HG03135 (cell line): ENCODE measurements around the gene CYP1A1.
"Not testable (repeated sequence)": the region's sequence is repeated elsewhere in the genome, so short reads cannot be mapped to it uniquely, and the experiment has no call there.

ENCODE experiments used
- ATAC-seq: cut with Tn5 transposase; IDR thresholded peaks from one replicate; pipeline ENCODE4 v1.9.1; 2021; ENCODE audit warnings: mild to moderate bottlenecking, moderate library complexity; ENCODE audit not compliant: unreplicated experiment

CYP1A1 gene

DNA sequence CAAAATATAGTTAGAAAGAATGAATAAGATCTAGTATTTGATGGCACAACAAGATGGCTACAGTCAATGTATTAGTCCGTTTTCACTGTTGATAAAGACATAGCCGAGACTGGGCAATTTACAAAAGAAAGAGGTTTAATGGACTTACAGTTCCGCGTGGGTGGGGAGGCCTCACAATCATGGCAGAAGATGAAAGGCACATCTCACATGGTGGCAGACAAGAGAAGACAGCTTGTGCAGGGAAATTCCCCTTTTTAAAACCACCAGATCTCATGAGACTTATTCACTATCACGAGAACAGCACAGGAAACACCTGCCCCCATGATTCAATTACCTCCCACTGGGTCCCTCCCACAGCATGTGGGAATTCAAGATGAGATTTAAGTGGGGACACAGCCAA is 12.9 kb upstream of the CYP1A1 start:
- not testable (repeated sequence) for ATAC-seq

DNA sequence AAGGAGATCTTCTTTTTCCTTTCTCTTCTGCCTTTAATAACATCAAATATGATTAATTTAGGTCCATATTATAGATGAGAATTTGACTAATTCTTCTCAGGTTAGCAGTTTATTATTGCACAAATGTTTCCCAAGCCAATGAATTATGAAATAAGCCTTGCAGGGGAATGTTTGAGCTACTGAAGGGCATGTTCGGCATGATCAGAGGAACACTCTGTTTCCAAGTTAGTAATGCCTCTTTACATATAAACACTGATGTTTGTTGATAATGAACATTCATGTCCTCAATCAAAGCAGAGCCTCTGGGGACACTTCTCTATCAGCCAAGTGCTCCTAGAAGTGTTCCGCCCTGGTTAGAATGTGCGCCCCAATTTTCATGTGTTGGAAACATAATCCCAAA is 10.0 kb upstream of the CYP1A1 start:
- ATAC-seq: no peak

GRCh38 chr15:74733269-74733668 is 7.9 kb upstream of the CYP1A1 start:
- no peak for ATAC-seq

GRCh38 chr15:74732846-74733245 is 7.5 kb upstream of the CYP1A1 start:
- no peak for ATAC-seq

GRCh38 chr15:74730619-74731316 is 5.4 kb upstream of the CYP1A1 start:
- no peak for ATAC-seq

DNA sequence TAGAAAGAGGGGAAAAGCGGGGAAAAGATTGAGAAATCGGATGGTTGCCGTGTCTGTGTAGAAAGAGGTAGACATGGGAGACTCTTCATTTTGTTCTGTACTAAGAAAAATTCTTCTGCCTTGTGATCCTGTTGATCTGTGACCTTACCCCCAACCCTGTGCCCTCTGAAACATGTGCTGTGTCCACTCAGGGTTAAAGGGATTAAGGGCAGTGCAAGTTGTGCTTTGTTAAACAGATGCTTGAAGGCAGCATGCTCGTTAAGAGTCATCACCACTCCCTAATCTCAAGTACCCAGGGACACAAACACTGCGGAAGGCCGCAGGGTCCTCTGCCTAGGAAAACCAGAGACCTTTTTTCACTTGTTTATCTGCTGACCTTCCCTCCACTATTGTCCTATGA is 4.0 kb upstream of the CYP1A1 start:
- ATAC-seq: not testable (repeated sequence)

GRCh38 chr15:74728699-74729098 is 3.4 kb upstream of the CYP1A1 start:
- ATAC-seq: not testable (repeated sequence)

GRCh38 chr15:74727727-74728126 is 2.4 kb upstream of the CYP1A1 start:
- ATAC-seq: no peak

DNA sequence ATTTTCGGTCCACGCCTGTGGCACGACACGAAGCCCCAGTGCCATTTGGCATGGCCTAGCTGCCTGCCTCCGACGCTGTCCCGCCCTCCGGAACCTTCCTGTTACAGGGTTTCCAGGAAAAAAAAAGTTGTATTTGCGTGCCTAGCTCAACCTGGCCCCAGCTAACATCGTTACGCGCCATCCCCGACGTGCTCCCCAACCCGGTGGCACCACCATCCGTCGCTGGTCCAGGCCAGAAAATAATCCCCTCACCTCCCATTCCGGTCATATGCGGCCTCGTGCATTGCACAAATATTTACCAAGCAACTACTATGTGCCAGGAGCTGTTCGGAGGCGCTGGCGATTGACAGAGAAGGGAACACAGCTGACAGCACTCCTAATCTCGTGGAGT is 1.4 kb upstream of the CYP1A1 start:
- ATAC-seq: no peak

- no peak for ATAC-seq
These were observed 781 bp upstream of the CYP1A1 start for GRCh38 chr15:74725845-74726773.

GRCh38 chr15:74724570-74725224 is 631 bp downstream of the CYP1A1 start:
- no peak for ATAC-seq

DNA sequence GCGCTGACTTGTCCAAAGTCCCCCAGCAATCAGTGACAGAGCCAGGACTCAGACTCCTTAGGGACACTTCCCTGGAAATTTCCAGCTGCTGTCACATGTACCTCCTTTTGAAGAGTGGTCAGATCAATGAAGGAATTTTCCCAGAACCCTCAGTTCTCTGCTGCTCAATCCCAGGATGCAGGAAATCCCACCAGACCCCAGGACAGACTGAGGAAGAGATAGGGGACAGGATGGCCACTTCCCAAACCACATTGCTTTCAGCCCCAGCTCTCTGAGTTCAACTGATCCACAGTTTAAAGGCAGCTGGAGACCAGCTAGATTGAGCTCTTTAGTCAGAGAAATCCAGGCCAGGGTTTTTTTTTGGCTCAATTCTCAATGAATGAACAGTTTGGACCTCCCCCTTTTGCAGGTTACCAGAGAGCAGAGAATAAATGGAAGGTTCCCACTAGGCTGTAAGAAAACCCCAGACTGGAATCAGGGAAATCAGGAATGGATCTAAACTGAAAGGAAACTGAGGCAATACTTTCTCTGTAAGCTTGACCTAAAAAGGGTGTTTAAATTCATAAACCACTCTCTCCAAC is 1.5 kb downstream of the CYP1A1 start:
- ATAC-seq: no peak

- ATAC-seq: no peak
These were observed 2.1 kb downstream of the CYP1A1 start for GRCh38 chr15:74723187-74723586.

DNA sequence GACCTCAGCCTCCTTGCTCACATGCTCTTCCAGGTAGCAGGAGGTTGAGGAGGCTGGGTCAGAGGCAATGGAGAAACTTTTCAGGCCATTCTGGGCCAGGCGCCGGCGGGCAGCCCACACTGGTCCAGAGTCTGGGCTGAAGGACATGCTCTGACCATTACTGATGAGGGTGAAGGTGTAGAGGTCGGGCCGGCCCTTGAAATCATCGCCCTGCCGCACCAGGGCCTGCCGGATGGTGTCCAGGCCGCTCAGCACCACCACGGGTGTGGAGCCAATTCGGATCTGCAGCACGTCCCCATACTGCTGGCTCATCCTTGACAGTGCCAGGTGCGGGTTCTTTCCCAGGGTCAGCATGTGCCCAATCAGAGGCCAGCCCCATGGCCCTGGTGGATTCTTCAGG is 2.7 kb downstream of the CYP1A1 start:
- no peak for ATAC-seq

GRCh38 chr15:74716651-74717050 is 8.7 kb downstream of the CYP1A1 start:
- no peak for ATAC-seq

GRCh38 chr15:74712311-74712710 is 13.0 kb downstream of the CYP1A1 start:
- ATAC-seq: no peak

DNA sequence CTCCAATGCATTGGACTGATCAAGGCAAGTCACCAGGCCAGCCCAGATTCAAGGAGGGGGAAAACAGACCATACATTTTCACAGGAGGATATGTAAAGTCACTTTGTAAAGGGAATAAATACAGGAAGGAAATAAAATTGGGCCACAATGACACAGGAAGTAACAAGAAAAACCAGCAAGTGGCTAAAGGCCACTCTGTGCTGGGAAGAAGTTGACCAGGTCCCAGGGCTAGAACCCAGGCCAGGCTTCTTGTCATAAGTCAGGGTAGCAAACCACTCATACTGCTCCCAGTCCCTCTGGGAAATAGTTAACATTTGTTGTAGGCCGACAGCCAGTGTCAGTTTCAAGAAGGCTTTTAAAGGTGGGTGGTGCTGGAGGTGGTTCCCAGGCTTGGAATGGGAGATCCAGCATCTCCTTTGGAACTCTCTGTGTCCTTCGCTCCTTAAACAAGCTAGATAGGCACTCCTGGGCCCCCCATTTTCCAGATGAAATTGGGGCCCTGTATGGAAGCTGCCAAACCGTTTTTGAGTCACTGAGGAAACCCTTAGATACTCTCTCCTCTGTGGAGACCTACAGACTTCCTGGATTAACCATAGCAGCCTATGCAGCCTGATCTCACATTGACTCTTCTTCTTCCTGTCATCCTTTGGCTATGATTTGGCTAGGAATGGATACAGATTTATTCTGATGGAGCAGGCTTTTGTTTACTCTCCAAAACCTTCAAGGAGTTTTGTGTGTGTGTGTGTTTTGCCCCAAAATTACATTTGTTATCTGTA is 14.8 kb downstream of the CYP1A1 start:
- ATAC-seq: no peak

DNA sequence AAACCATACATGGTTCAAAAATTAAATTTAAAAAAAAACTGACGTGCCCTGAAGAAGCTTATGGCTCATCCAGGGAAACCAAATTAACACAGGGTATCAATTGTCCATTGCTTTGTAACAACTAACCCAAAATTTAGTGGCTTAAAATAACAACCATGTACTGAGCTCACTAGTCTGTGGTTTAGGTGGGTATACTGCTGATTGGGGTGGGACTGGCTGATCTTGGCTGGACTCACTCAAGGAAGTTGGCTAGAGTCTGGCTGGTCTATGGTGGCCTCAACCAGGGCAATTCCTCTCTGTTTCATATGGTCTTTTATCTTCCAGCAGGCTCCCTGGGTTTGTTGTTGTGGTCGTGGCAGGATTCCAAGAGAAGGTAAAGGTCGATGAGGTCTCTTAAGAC is 15.4 kb downstream of the CYP1A1 start:
- no peak for ATAC-seq

DNA sequence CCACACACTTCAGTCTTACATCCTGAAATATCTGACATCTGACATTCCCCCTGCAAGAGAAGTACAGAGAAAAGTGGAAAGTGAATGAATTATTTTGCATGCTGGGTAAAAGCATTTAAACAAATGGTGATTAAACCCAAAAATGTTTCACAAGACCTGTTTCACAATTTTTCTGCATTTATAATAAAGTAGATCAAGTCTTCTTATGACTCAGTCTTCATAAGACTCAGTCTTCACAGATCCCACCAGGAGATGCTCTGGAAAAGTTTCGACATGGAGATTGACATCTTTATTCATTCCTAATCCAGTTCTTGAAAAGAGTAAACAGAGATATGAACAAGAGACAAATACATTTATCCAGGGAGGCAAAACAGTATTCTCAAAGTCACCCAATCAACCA is 16.3 kb downstream of the CYP1A1 start:
- ATAC-seq: no peak

DNA sequence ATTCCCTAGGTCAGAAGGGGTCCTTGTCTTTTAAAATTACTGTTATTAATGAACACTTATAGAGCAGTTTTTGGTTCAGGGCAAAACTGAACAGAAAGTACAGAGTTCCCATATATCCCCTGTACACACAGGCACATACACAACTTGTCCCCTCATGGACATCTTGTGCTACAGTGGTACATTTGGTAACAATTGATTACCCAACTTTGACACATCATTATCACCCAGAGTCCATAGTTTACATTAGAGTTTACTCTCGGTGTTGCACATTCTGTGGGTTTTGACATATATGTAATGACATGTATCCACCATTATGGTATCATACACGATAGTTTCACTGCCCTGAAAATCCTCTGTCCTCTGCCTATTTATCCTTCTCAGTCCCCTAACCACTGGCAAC is 28.5 kb downstream of the CYP1A1 start:
- no peak for ATAC-seq

DNA sequence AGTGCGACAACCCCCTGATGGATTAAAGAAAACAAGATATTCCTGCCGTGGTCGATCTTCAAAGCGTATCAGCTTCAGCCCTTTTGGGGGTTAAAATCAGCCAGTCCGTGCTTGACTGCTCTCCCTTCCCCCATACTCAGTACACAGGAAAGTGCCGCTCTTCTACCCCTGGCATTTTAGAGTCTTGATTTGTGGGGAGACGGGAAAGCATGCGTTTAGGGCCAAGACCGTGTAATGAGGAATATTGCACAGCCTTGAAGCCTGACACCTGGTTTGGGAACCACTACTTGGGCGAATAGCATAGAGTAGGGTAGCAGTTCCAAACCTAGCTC is 29.0 kb downstream of the CYP1A1 start:
- ATAC-seq: peak; percentile 15
